ENCODE results near the gene SKP1. TPM values are rescaled to one million over a fixed set of nuclear protein-coding genes. Genes with fewer than 3 reads are reported as not detected.

Gene SKP1
- total and polyA plus RNA-seq, 10 of the 15 experiments (the other 5 are each of a cell fraction or from before 2014, with no cell fraction given): 100 to 1,686 (median 519) TPM

GRCh38 chr5:134138416-134139376 lies 38.1 kb downstream of the SKP1 start (continued):
- 0 out of 2 replicates have a peak, but pooled peaks have one; percentile 44 for TF ChIP-seq POLR2A (IDR thresholded peaks at IDR 0.05; ENCODE audit: low read depth, low read length)
- TF ChIP-seq NFIC (IDR thresholded peaks at IDR 0.05; ENCODE audit: low read depth, low read length): no peak
- no peak for TF ChIP-seq FOXK2 (IDR thresholded peaks at IDR 0.05)
- no peak; the same call in 1 of the 2 replicates for TF ChIP-seq PRDM15 (CRISPR knock-in tag; IDR thresholded peaks at IDR 0.05)
- no peak for TF ChIP-seq IRF5 (IDR thresholded peaks at IDR 0.05; ENCODE audit: borderline replicate concordance)
- peak; percentile 89 for TF ChIP-seq RELB (IDR thresholded peaks at IDR 0.05; ENCODE audit: low read depth)
- no peak for TF ChIP-seq ZBTB11 (CRISPR knock-in tag; IDR thresholded peaks at IDR 0.05)
- peak; percentile 85 for TF ChIP-seq CBFB (IDR thresholded peaks at IDR 0.05; ENCODE audit: low read depth)
- peak; percentile 84 for TF ChIP-seq NR2F1 (conservative IDR thresholded peaks at IDR 0.05)
- TF ChIP-seq CBX5 (IDR thresholded peaks at IDR 0.05; ENCODE audit: low read depth): no peak
- no peak for TF ChIP-seq CTCF (IDR thresholded peaks at IDR 0.05 in 2 of 3, conservative IDR thresholded peaks at IDR 0.05 in 1 of 3; ENCODE audit: control insufficient read depth in 2 of 3, extremely low read depth in 1 of 3, insufficient read depth in 1 of 3, low read depth in 3 of 3, low read length in 3 of 3)
- TF ChIP-seq SUZ12 (IDR thresholded peaks at IDR 0.05; ENCODE audit: unreplicated experiment): no peak
- peak; percentile 99 for TF ChIP-seq BCL3 (IDR thresholded peaks at IDR 0.05; ENCODE audit: borderline replicate concordance, insufficient read depth, low read depth, low read length, poor library complexity, severe bottlenecking)

Data from GM12878 (cell line).